Tibial nerve (tissue), 4 donors: ENCODE results near the gene PROCA1. TPM values are rescaled to one million over a fixed set of nuclear protein-coding genes. Genes with fewer than 3 reads are reported as not detected.

Experiments
- DNase-seq, 2 donors: peaks; one replicate each; pipeline ENCODE4 v3.0.0-alpha.2; 2019; ENCODE audit warnings: low spot score in 2 of 2
- H3K27ac ChIP-seq, 4 donors: fragments of 200-600 bp; sonication (generic) in 3 of 4; one replicate each; pipeline ENCODE4 v1.5.1; 2017 to 2019; ENCODE audit warnings: mild to moderate bottlenecking in 1 of 4
- H3K27me3 ChIP-seq, 2 donors: fragments of 200-600 bp; sonication (generic) in 1 of 2; one replicate each; pipeline versions ENCODE4 v1.5.1 to v1.6.0; 2017 to 2019
- H3K36me3 ChIP-seq, 3 donors: fragments of 200-600 bp; sonication (generic); one replicate each; pipeline ENCODE4 v1.5.1; 2018 to 2019
- H3K4me1 ChIP-seq, 4 donors: fragments of 200-600 bp; sonication (generic) in 3 of 4; one replicate each; pipeline ENCODE4 v1.5.1; 2017 to 2019
- H3K4me3 ChIP-seq, 4 donors: fragments of 200-600 bp; sonication (generic) in 3 of 4; one replicate each; pipeline ENCODE4 v1.5.1; 2017 to 2019; ENCODE audit warnings: mild to moderate bottlenecking in 1 of 4, moderate library complexity in 1 of 4
- H3K9me3 ChIP-seq, 4 donors: fragments of 200-600 bp; sonication (generic) in 3 of 4; one replicate each; pipeline ENCODE4 v1.5.1; 2017 to 2019
- CTCF ChIP-seq, 5 experiments: fragments of 200-600 bp in 3 of 5; fragments of 450-650 bp in 2 of 5; sonication (generic) in 3 of 5; IDR thresholded peaks; one replicate each; pipeline ENCODE4 v1.5.1; 2016 to 2019; ENCODE audit warnings: antibody characterized with exemption in 5 of 5, mild to moderate bottlenecking in 3 of 5, moderate library complexity in 2 of 5
- EP300 ChIP-seq, 2 donors: sonication (generic); formaldehyde crosslinking; IDR thresholded peaks; one replicate each; pipeline ENCODE4 v1.6.1; 2017; ENCODE audit warnings: antibody characterized with exemption in 2 of 2, mild to moderate bottlenecking in 1 of 2
- POLR2A ChIP-seq, 2 donors: fragments of 450-650 bp; IDR thresholded peaks; one replicate each; pipeline ENCODE4 v1.6.1; 2017; ENCODE audit warnings: antibody characterized with exemption in 2 of 2, mild to moderate bottlenecking in 2 of 2, moderate library complexity in 2 of 2
- WGBS, 2 donors: methylation state at CpG; one replicate each; pipeline ENCODE4 v1.1.5; 2018; 5-methylcytosine and 5-hydroxymethylcytosine counted together
- total RNA-seq, 4 donors: library from RNA; depleted of rRNA; stranded (reverse); fragments of >200 nt; gene quantifications; one replicate each; pipeline ENCODE4 v1.1.0, GENCODE V29; 2016

PROCA1 gene
- total RNA-seq, 4 donors from 2014 or later: 2.1 to 6.3 (median 4.6) TPM

- Histone ChIP-seq H3K27me3 (no peaks in the 10 kb centered on the region), H3K27ac (peak overlapping the region; percentile 83 to 99 (median 96)), H3K9me3 (no peaks in the 10 kb centered on the region), H3K4me1 (peaks cover 0 to 74% (median 44%) of the 10 kb centered on the region in 4 donors), H3K4me3 (peak overlapping the region; percentile 58 to 88 (median 72)), H3K36me3 (peaks cover 11 to 51% (median 11%) of the 10 kb centered on the region in 3 donors)
- no peak for TF ChIP-seq EP300 (IDR thresholded peaks at IDR 0.05)
- no peak for TF ChIP-seq CTCF (IDR thresholded peaks at IDR 0.05)
- TF ChIP-seq POLR2A (IDR thresholded peaks at IDR 0.05): no peak
- WGBS, 2 donors: 24 to 32% methylated on average over 18 of the region's 18 CpGs
- DNase-seq: no peak
Observed at GRCh38 chr17:28718333-28719020, 6.8 kb upstream of the PROCA1 start.

GRCh38 chr17:28717578-28718332, 6.1 kb upstream of the PROCA1 start, which contains the start of gene RAB34:
TSS of gene RAB34 (minus strand) at chr17:28717868. CDS start at chr17:28717266, 602 bp downstream.
- H3K27me3 ChIP-seq: no peaks in the 10 kb centered on the region
- peaks cover 0 to 70% (median 43%) of the 10 kb centered on the region in 4 donors for H3K4me1 ChIP-seq
- H3K9me3 ChIP-seq: no peaks in the 10 kb centered on the region
- peak within 1 kb of the TSS; percentile 83 to 99 (median 96) for H3K27ac ChIP-seq
- WGBS, 2 donors: 5 to 6% methylated on average over 23 to 51 of the region's 60 CpGs
- H3K36me3 ChIP-seq: peaks cover 4 to 50% (median 11%) of the 10 kb centered on the region in 3 donors
- H3K4me3 ChIP-seq: peak within 1 kb of the TSS; percentile 58 to 88 (median 72)
- peak; percentile 54 to 63 for DNase-seq
- TF ChIP-seq CTCF (IDR thresholded peaks at IDR 0.05) (peak in 4 of 5 experiments; percentile 15 to 33 (median 21)), EP300 (IDR thresholded peaks at IDR 0.05) (peak in 1 of 2 donors; percentile 71), POLR2A (IDR thresholded peaks at IDR 0.05) (peak in 1 of 2 donors; percentile 42)

GRCh38 chr17:28716740-28717577, 5.3 kb upstream of the PROCA1 start:
- no peak for TF ChIP-seq POLR2A (IDR thresholded peaks at IDR 0.05)
- TF ChIP-seq EP300 (IDR thresholded peaks at IDR 0.05): no peak
- TF ChIP-seq CTCF (IDR thresholded peaks at IDR 0.05): peak in 1 of 5 experiments; percentile 10
- DNase-seq: no peak
- Histone ChIP-seq H3K27me3 (no peaks in the 10 kb centered on the region), H3K4me1 (peaks cover 0 to 70% (median 36%) of the 10 kb centered on the region in 4 donors), H3K36me3 (peaks cover 0 to 43% (median 5%) of the 10 kb centered on the region in 3 donors), H3K9me3 (no peaks in the 10 kb centered on the region), H3K4me3 (peak overlapping the region; percentile 58 to 88 (median 72)), H3K27ac (peak overlapping the region; percentile 83 to 99 (median 96))
- WGBS, 2 donors: 8 to 14% methylated on average over 17 to 19 of the region's 63 CpGs

- Histone ChIP-seq H3K27ac (no peak overlapping the region), H3K36me3 (peaks cover 0 to 32% (median 5%) of the 10 kb centered on the region in 3 donors), H3K9me3 (no peaks in the 10 kb centered on the region), H3K4me3 (no peak overlapping the region), H3K27me3 (no peaks in the 10 kb centered on the region), H3K4me1 (peaks cover 0 to 65% (median 23%) of the 10 kb centered on the region in 4 donors)
- DNase-seq: no peak
- TF ChIP-seq CTCF (IDR thresholded peaks at IDR 0.05): no peak
- no peak for TF ChIP-seq EP300 (IDR thresholded peaks at IDR 0.05)
- TF ChIP-seq POLR2A (IDR thresholded peaks at IDR 0.05): no peak
- 84 to 89% methylated on average over 2 of the region's 2 CpGs for WGBS, 2 donors
Observed at GRCh38 chr17:28715217-28715616, 3.5 kb upstream of the PROCA1 start.
